H1 (cell line): ENCODE data around the gene CKS1B. TPM values are rescaled to one million over a fixed set of nuclear protein-coding genes. Genes with fewer than 3 reads are reported as not detected.

Experiments
- CTCF ChIA-PET: fragments of 300-600 bp; sonication (Branson Sonifier 250); formaldehyde crosslinking; loops from one replicate; lab custom pipeline; 2021; ENCODE audit not compliant: partially characterized antibody; lab: Charles Lee
- POLR2A ChIA-PET: fragments of 300-600 bp; sonication (Branson Sonifier 250); formaldehyde crosslinking; loops from one replicate; lab custom pipeline; 2021; ENCODE audit warnings: inconsistent platforms; ENCODE audit not compliant: partially characterized antibody; lab: Charles Lee
- DNase-seq, 2 experiments: peaks; one replicate each; pipeline versions ENCODE4 v3.0.0 to v3.0.0-alpha.2; 2010 to 2022; ENCODE audit warnings: low spot score in 2 of 2, low read depth in 1 of 2, mixed read lengths in 1 of 2
- FAIRE-seq: peaks from 2 replicates; lab custom pipeline; 2011; peaks lifted over from hg19 to GRCh38; lab: Jason Lieb, UNC
- H2AFZ ChIP-seq: 2 replicates; pipeline ENCODE4 v1.8.1; 2012; ENCODE audit warnings: low read length, inconsistent platforms
- H2AK5ac ChIP-seq: 2 replicates; pipeline ENCODE4 v1.6.1; 2013; ENCODE audit warnings: low read depth, low read length
- H2BK120ac ChIP-seq: replicated peaks from 2 replicates; pipeline ENCODE3; 2013; ENCODE audit warnings: low read depth, low read length, inconsistent platforms
- H2BK12ac ChIP-seq: 2 replicates; pipeline ENCODE4 v1.6.1; 2013; ENCODE audit warnings: low read depth, low read length
- H2BK15ac ChIP-seq: 2 replicates; pipeline ENCODE4 v1.6.1; 2013; ENCODE audit warnings: low read length
- H2BK20ac ChIP-seq: 2 replicates; pipeline ENCODE4 v1.6.1; 2013; ENCODE audit warnings: low read length
- H2BK5ac ChIP-seq: 2 replicates; pipeline ENCODE4 v1.6.1; 2013; ENCODE audit warnings: low read depth, low read length
- H3K14ac ChIP-seq: 2 replicates; pipeline ENCODE4 v1.6.1; 2013; ENCODE audit warnings: inconsistent platforms; ENCODE audit not compliant: insufficient read length
- H3K18ac ChIP-seq: 2 replicates; pipeline ENCODE4 v1.6.1; 2013; ENCODE audit warnings: low read length; ENCODE audit errors: extremely low read depth
- H3K23ac ChIP-seq: 2 replicates; pipeline ENCODE4 v1.6.1; 2013; ENCODE audit warnings: inconsistent platforms; ENCODE audit not compliant: insufficient read length
- H3K23me2 ChIP-seq: 2 replicates; pipeline ENCODE4 v1.6.1; 2013; ENCODE audit warnings: low read depth, low read length
- H3K27ac ChIP-seq: 2 replicates; pipeline ENCODE4 v1.6.1; 2011; ENCODE audit warnings: low read depth, low read length, inconsistent platforms
- H3K27me3 ChIP-seq, 4 experiments: replicated peaks in 1 of 4; 1 replicate in 1 of 4; 2 replicates in 3 of 4; pipeline versions ENCODE4 v1.6.1 to v1.8.1; 2011 to 2013; ENCODE audit warnings: low read length in 3 of 4, mild to moderate bottlenecking in 3 of 4, inconsistent platforms in 2 of 4, mixed read lengths in 2 of 4, moderate library complexity in 1 of 4; ENCODE audit not compliant: control insufficient read depth in 3 of 4, insufficient read depth in 3 of 4; ENCODE audit errors: extremely low read depth in 1 of 4
- H3K36me3 ChIP-seq, 4 experiments: 2 replicates each; pipeline versions ENCODE4 v1.6.1 to v1.8.1; 2011 to 2013; ENCODE audit warnings: mild to moderate bottlenecking in 4 of 4, low read length in 3 of 4, moderate library complexity in 2 of 4, control low read depth in 1 of 4, inconsistent platforms in 1 of 4; ENCODE audit not compliant: insufficient read depth in 4 of 4, control insufficient read depth in 2 of 4
- H3K4ac ChIP-seq: replicated peaks from 2 replicates; pipeline ENCODE3; 2013; ENCODE audit warnings: low read length, low read depth, mixed read lengths, inconsistent platforms; ENCODE audit not compliant: insufficient read length
- H3K4me1 ChIP-seq, 4 experiments: replicated peaks in 1 of 4; 1 replicate in 1 of 4; 2 replicates in 3 of 4; pipeline versions ENCODE4 v1.6.1 to v1.8.1; 2011 to 2013; ENCODE audit warnings: low read length in 3 of 4, inconsistent platforms in 2 of 4, mixed read lengths in 1 of 4; ENCODE audit not compliant: insufficient read depth in 4 of 4, control insufficient read depth in 3 of 4
- H3K4me2 ChIP-seq, 2 experiments: 2 replicates each; pipeline versions ENCODE4 v1.6.1 to v1.8.1; 2011 to 2013; ENCODE audit warnings: low read depth in 2 of 2, low read length in 2 of 2, control low read depth in 1 of 2, inconsistent platforms in 1 of 2, mild to moderate bottlenecking in 1 of 2; ENCODE audit not compliant: insufficient read depth in 1 of 2
- H3K4me3 ChIP-seq, 4 experiments: fragments of 200-600, 300-600 bp in 1 of 4; sonication (generic), shearing (Covaris generic), sonication (Bioruptor Twin) in 1 of 4; 2 replicates each; pipeline versions ENCODE4 v1.5.1 to v1.8.1; 2011 to 2016; ENCODE audit warnings: low read length in 4 of 4, low read depth in 3 of 4, control low read depth in 2 of 4, inconsistent platforms in 2 of 4, mild to moderate bottlenecking in 2 of 4, mixed read lengths in 1 of 4, moderate library complexity in 1 of 4; ENCODE audit not compliant: insufficient read depth in 2 of 4; ENCODE audit errors: extremely low read depth in 1 of 4
- H3K56ac ChIP-seq: replicated peaks from 2 replicates; pipeline ENCODE3; 2013; ENCODE audit warnings: low read depth, mild to moderate bottlenecking, mixed read lengths, low read length, inconsistent platforms; ENCODE audit not compliant: insufficient read length
- H3K79me1 ChIP-seq: 2 replicates; pipeline ENCODE4 v1.6.1; 2013; ENCODE audit warnings: low read depth, low read length, control low read depth
- H3K79me2 ChIP-seq, 2 experiments: 2 replicates each; pipeline versions ENCODE4 v1.6.1 to v1.8.1; 2012 to 2013; ENCODE audit warnings: low read length in 2 of 2, mild to moderate bottlenecking in 2 of 2, inconsistent platforms in 1 of 2; ENCODE audit not compliant: insufficient read depth in 2 of 2, control insufficient read depth in 1 of 2
- H3K9ac ChIP-seq, 4 experiments: replicated peaks in 1 of 4; 1 replicate in 1 of 4; 2 replicates in 3 of 4; pipeline versions ENCODE4 v1.6.1 to v1.8.1; 2011 to 2013; ENCODE audit warnings: low read depth in 3 of 4, low read length in 3 of 4, control low read depth in 2 of 4, mild to moderate bottlenecking in 2 of 4, moderate library complexity in 2 of 4, inconsistent platforms in 1 of 4; ENCODE audit errors: extremely low read depth in 1 of 4
- H3K9me3 ChIP-seq, 2 experiments: 2 replicates each; pipeline versions ENCODE4 v1.6.1 to v1.8.1; 2012 to 2013; ENCODE audit warnings: mild to moderate bottlenecking in 2 of 2, moderate library complexity in 2 of 2, control low read depth in 1 of 2, inconsistent platforms in 1 of 2, low read depth in 1 of 2, low read length in 1 of 2, mixed read lengths in 1 of 2; ENCODE audit not compliant: insufficient read depth in 2 of 2
- H4K20me1 ChIP-seq, 2 experiments: replicated peaks in 1 of 2; 2 replicates each; pipeline versions ENCODE3 to v1.8.1; 2011 to 2013; ENCODE audit warnings: inconsistent platforms in 2 of 2, low read length in 2 of 2, mild to moderate bottlenecking in 1 of 2; ENCODE audit not compliant: insufficient read depth in 2 of 2, control insufficient read depth in 1 of 2
- H4K5ac ChIP-seq: 2 replicates; pipeline ENCODE4 v1.6.1; 2013; ENCODE audit warnings: low read length, low read depth, mixed read lengths, inconsistent platforms; ENCODE audit not compliant: insufficient read length
- H4K8ac ChIP-seq: 2 replicates; pipeline ENCODE4 v1.8.0; 2013; ENCODE audit warnings: mild to moderate bottlenecking, moderate library complexity, low read length, inconsistent platforms; ENCODE audit not compliant: insufficient read depth; ENCODE audit errors: extremely low read depth
- H4K91ac ChIP-seq: replicated peaks from 2 replicates; pipeline ENCODE3; 2013; ENCODE audit warnings: low read length, mixed read lengths, inconsistent platforms; ENCODE audit not compliant: insufficient read length
- BACH1 ChIP-seq: IDR thresholded peaks from 2 replicates; pipeline ENCODE4 v1.6.1; 2012; ENCODE audit warnings: low read length, improper control_type of control experiment
- CBX5 ChIP-seq: fragments of 300-800, 300-1000 bp; sonication (generic); IDR thresholded peaks from 2 replicates; pipeline ENCODE4 v1.7.1; 2016; ENCODE audit warnings: antibody characterized with exemption, low read length, low read depth
- CHD2 ChIP-seq: IDR thresholded peaks from 2 replicates; pipeline ENCODE4 v1.6.1; 2012; ENCODE audit warnings: low read length, improper control_type of control experiment
- EP300 ChIP-seq, 2 experiments: IDR thresholded peaks; 1 replicate in 1 of 2; 2 replicates in 1 of 2; pipeline ENCODE4 v1.6.1; 2011 to 2012; ENCODE audit warnings: low read depth in 2 of 2, low read length in 2 of 2, mild to moderate bottlenecking in 2 of 2, borderline replicate concordance in 1 of 2, inconsistent platforms in 1 of 2, moderate library complexity in 1 of 2
- GABPA ChIP-seq: IDR thresholded peaks from 2 replicates; pipeline ENCODE4 v1.6.1; 2011; ENCODE audit warnings: mild to moderate bottlenecking, low read length, moderate library complexity, borderline replicate concordance; ENCODE audit not compliant: insufficient read depth
- GTF2F1 ChIP-seq: IDR thresholded peaks from 2 replicates; pipeline ENCODE4 v1.6.1; 2012; ENCODE audit warnings: low read depth, low read length, improper control_type of control experiment, borderline replicate concordance
- PHF8 ChIP-seq: fragments of 200-600 bp; sonication (generic); conservative IDR thresholded peaks from 2 replicates; pipeline ENCODE4 v1.7.1; 2012; ENCODE audit warnings: low read depth, mild to moderate bottlenecking, inconsistent platforms, low read length, moderate library complexity
- WGBS, 2 experiments: shearing (Covaris generic) in 1 of 2; methylation state at CpG; one replicate each; pipeline versions ENCODE4 v1.1.6 to v1.1.7; 2013 to 2015; ENCODE audit warnings: low lambda C conversion rate in 2 of 2, mixed read lengths in 2 of 2, inconsistent platforms in 1 of 2, low coverage in 1 of 2, missing lambda C conversion rate in 1 of 2; ENCODE audit not compliant: insufficient replicate concordance in 2 of 2, insufficient coverage in 1 of 2, insufficient read length in 1 of 2; ENCODE audit errors: extremely low coverage in 1 of 2, missing lambda C conversion rate in 1 of 2; 5-methylcytosine and 5-hydroxymethylcytosine counted together
- polyA plus RNA-seq, 7 experiments: library from polyadenylated mRNA; depleted of rRNA in 3 of 7; stranded (reverse) in 5 of 7; unstranded in 2 of 7; fragments of >200 nt in 5 of 7; fragments of 200-250 nt in 2 of 7; gene quantifications; 1 replicate in 5 of 7; 2 replicates in 1 of 7; 4 replicates in 1 of 7; pipeline versions ENCODE4 v1.2.1 to v1.2.3, GENCODE V29; 2011 to 2013; ENCODE audit warnings: missing spikeins in 2 of 7, mixed read lengths in 2 of 7
- total RNA-seq: library from RNA; stranded (reverse); fragmentation: NEBNext Ultra II Directional; extraction: Animal tissue kit (Norgen Biotek cat#: 25700); gene quantifications from 2 replicates; pipeline ENCODE4 v1.2.1, GENCODE V29; 2021

Gene CKS1B
- total and polyA plus RNA-seq, 2 of the 8 experiments (the other 6 are each of a cell fraction or from before 2014, with no cell fraction given) = 294 to 1,025 TPM

DNA sequence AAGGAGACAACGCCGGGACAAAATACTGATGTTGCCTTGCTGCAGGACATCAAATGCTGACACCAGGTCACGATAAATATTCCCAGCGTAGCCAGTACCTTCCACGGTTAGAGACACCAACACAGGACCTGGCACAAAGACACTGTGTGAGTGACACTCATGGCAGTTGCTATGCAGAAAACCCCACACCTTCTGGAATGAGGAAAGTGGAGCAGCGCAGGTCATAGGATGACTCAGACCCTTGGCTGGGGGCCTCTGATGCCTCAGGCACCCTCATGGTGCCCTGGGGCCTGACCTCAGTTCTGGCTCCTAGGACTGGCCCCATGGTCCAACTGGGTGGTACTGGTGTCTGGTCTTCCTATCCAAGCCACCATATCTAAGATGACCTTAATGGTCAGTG is 52.1 kb downstream of the CKS1B start:
- DNase-seq = no peak
- Histone ChIP-seq H3K4me1 (peaks cover 0 to 5% (median 0%) of the 10 kb centered on the region in 4 experiments; a peak in 2 of 7 replicates), H3K4me3 (no peak overlapping the region), H3K18ac (no peak overlapping the region), H2AFZ (no peak overlapping the region), H2BK15ac (no peak overlapping the region; the same call in 1 of the 2 replicates), H2BK20ac (no peak overlapping the region), H4K8ac (no peak overlapping the region), H2BK5ac (no peak overlapping the region), H3K23ac (no peak overlapping the region), H3K27me3 (peaks cover 0 to 3% (median 0%) of the 10 kb centered on the region in 4 experiments; a peak in 1 of 7 replicates), H3K56ac (no peak overlapping the region), H2BK12ac (no peak overlapping the region), H3K23me2 (no peaks in the 10 kb centered on the region), H3K79me1 (no peaks in the 10 kb centered on the region), H2BK120ac (no peak overlapping the region), H3K9ac (no peak overlapping the region), H3K36me3 (no peaks in the 10 kb centered on the region), H4K5ac (no peak overlapping the region), H3K79me2 (no peaks in the 10 kb centered on the region), H4K20me1 (no peaks in the 10 kb centered on the region), H4K91ac (no peak overlapping the region), H3K14ac (no peak overlapping the region), H3K9me3 (no peaks in the 10 kb centered on the region), H3K4me2 (no peak overlapping the region), H3K27ac (no peak overlapping the region), H2AK5ac (no peak overlapping the region), H3K4ac (no peak overlapping the region)
- TF ChIP-seq BACH1 (no peak), CHD2 (no peak), CBX5 (no peak), GTF2F1 (no peak), GABPA (no peak), EP300 (IDR thresholded peaks at IDR 0.05; ENCODE audit: borderline replicate concordance in 1 of 2, low read depth in 2 of 2, low read length in 2 of 2) (no peak), PHF8 (no peak)
- CTCF ChIA-PET = interaction anchor here (1.0 to 2.5 kb wide), 3 partner anchors 9 to 35 kb away, joined by 3 to 11 read pairs (median 6); no protein-coding TSS in a partner anchor
- no peak for FAIRE-seq
- POLR2A ChIA-PET = no interaction called here
- 95% methylated on average over 6 of the region's 6 CpGs; no CpG with 5 or more reads in 1 of the 2 experiments for WGBS, 2 experiments
